ENCODE data around the gene GRID1. TPM values are rescaled to one million over a fixed set of nuclear protein-coding genes. Genes with fewer than 3 reads are reported as not detected.

GRID1 gene
- polyA plus RNA-seq, 1 donor (not counting 4 experiments of a cell fraction or from before 2014, with no cell fraction given): 0.01 TPM

DNA sequence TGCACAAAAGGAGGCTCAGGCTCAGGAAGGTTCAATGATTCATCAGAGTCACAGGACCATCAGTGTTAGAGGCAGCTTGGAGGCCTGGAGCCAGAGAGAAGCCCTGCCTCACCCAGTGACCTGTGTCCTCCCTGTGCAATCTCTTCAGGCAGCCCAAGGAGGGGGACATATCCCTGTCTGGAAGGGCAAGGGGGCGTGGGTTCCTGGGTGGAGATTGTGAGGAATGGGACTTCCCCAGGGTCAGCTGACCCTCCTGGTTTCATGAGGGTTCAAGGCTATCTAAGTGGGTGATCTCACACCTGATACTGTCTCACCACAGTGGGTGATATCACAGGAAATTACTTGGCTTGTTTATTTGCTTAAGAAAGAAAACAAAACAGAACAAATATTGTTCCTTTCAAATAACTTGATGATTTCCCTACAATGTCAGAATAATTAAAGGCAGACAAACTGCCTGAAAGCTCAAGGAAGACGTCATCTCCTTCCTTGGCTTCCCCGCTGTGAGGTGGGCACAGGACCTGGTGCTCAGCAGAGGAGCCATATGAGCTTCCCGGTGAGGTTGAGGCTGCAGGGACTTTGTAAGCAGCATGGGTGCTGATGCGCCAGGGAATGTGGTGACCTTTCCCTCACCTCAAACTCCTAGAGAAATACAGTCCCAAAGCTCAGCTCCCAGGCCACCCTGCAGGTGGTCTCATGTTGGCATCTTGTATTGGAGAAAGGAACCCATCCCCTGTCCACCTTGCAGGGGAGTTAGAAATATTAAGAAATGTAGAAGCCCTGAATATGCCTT lies 763.2 kb downstream of the GRID1 start:
- H3K9me1 ChIP-seq (ENCODE audit: control insufficient read depth, extremely low read depth, insufficient read depth, low read length): no peaks in the 10 kb centered on the region
- no peaks in the 10 kb centered on the region for H3K27me3 ChIP-seq (ENCODE audit: control insufficient read depth, extremely low read depth, insufficient read depth, low read length)
- H3K9me3 ChIP-seq (ENCODE audit: control insufficient read depth, low read depth, low read length): no peaks in the 10 kb centered on the region
- no peak overlapping the region for H3K4me2 ChIP-seq (ENCODE audit: control insufficient read depth, extremely low read depth, insufficient read depth, low read depth, low read length)
- H3K27ac ChIP-seq (ENCODE audit: control insufficient read depth, insufficient read depth, low read length): no peak overlapping the region
- FAIRE-seq (no peak), DNase-seq (ENCODE audit: low read depth, low spot score) (no peak)
- no peaks in the 10 kb centered on the region for H3K36me3 ChIP-seq (ENCODE audit: control insufficient read depth in 2 of 2, extremely low read depth in 1 of 2, insufficient read depth in 2 of 2, low read length in 2 of 2)
- no peaks in the 10 kb centered on the region for H3K79me2 ChIP-seq (ENCODE audit: control insufficient read depth, insufficient read depth, low read length)
- H2AFZ ChIP-seq (ENCODE audit: control insufficient read depth, low read length): no peak overlapping the region
- TF ChIP-seq, protein P1, sequence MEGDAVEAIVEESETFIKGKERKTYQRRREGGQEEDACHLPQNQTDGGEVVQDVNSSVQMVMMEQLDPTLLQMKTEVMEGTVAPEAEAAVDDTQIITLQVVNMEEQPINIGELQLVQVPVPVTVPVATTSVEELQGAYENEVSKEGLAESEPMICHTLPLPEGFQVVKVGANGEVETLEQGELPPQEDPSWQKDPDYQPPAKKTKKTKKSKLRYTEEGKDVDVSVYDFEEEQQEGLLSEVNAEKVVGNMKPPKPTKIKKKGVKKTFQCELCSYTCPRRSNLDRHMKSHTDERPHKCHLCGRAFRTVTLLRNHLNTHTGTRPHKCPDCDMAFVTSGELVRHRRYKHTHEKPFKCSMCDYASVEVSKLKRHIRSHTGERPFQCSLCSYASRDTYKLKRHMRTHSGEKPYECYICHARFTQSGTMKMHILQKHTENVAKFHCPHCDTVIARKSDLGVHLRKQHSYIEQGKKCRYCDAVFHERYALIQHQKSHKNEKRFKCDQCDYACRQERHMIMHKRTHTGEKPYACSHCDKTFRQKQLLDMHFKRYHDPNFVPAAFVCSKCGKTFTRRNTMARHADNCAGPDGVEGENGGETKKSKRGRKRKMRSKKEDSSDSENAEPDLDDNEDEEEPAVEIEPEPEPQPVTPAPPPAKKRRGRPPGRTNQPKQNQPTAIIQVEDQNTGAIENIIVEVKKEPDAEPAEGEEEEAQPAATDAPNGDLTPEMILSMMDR (optimal IDR thresholded peaks at IDR 0.05 in 1 of 3, IDR thresholded peaks at IDR 0.05 in 1 of 3, conservative IDR thresholded peaks at IDR 0.05 in 1 of 3; ENCODE audit: extremely low read depth in 1 of 3, insufficient read depth in 2 of 3, low read length in 3 of 3): no peak
- no peak for TF ChIP-seq EZH2 (IDR thresholded peaks at IDR 0.05; ENCODE audit: low read length)
- no peak overlapping the region for H3K9ac ChIP-seq (ENCODE audit: control insufficient read depth, extremely low read depth, insufficient read depth, low read length)
- dilution Hi-C loops (cut with MboI; ENCODE audit: extremely low pct_ligation_motif_present, low sequenced_read_pairs): no loop called here
- H3K4me1 ChIP-seq (ENCODE audit: control insufficient read depth, extremely low read depth, insufficient read depth, low read length): no peaks in the 10 kb centered on the region
- H4K20me1 ChIP-seq (ENCODE audit: control insufficient read depth, extremely low read depth, insufficient read depth, low read length): no peaks in the 10 kb centered on the region
- no peak overlapping the region for H3K4me3 ChIP-seq (ENCODE audit: control insufficient read depth in 2 of 3, extremely low read depth in 1 of 3, insufficient read depth in 2 of 3, low read depth in 1 of 3, low read length in 3 of 3)

DNA sequence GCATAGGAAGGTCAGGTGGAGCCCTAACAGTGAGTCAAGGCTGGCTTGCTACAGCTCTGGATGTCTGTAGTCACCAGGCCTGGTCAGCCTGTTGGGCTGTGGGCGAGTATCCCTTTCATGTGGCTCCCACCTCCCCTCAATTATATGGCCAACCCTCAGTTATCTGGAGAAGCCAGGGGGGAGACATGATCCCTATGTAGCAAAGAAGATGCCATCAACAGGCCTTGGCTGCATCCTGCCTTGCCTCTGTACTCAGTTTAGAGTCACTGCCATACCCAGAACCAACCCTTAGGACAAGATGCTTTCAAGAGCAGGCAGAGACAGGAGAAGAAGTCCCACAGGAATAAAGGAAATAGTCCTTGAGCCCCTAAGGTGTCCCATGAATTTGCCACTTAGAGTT lies 763.9 kb downstream of the GRID1 start:
- FAIRE-seq: no peak
- dilution Hi-C loops (cut with MboI; ENCODE audit: extremely low pct_ligation_motif_present, low sequenced_read_pairs): no loop called here
- Histone ChIP-seq H3K9me1 (ENCODE audit: control insufficient read depth, extremely low read depth, insufficient read depth, low read length) (no peaks in the 10 kb centered on the region), H3K9ac (ENCODE audit: control insufficient read depth, extremely low read depth, insufficient read depth, low read length) (no peak overlapping the region), H3K27me3 (ENCODE audit: control insufficient read depth, extremely low read depth, insufficient read depth, low read length) (no peaks in the 10 kb centered on the region), H3K9me3 (ENCODE audit: control insufficient read depth, low read depth, low read length) (no peaks in the 10 kb centered on the region), H3K27ac (ENCODE audit: control insufficient read depth, insufficient read depth, low read length) (no peak overlapping the region), H3K4me3 (ENCODE audit: control insufficient read depth in 2 of 3, extremely low read depth in 1 of 3, insufficient read depth in 2 of 3, low read depth in 1 of 3, low read length in 3 of 3) (no peak overlapping the region), H3K79me2 (ENCODE audit: control insufficient read depth, insufficient read depth, low read length) (no peaks in the 10 kb centered on the region), H3K36me3 (ENCODE audit: control insufficient read depth in 2 of 2, extremely low read depth in 1 of 2, insufficient read depth in 2 of 2, low read length in 2 of 2) (no peaks in the 10 kb centered on the region), H3K4me1 (ENCODE audit: control insufficient read depth, extremely low read depth, insufficient read depth, low read length) (no peaks in the 10 kb centered on the region), H3K4me2 (ENCODE audit: control insufficient read depth, extremely low read depth, insufficient read depth, low read depth, low read length) (no peak overlapping the region), H4K20me1 (ENCODE audit: control insufficient read depth, extremely low read depth, insufficient read depth, low read length) (no peaks in the 10 kb centered on the region), H2AFZ (ENCODE audit: control insufficient read depth, low read length) (no peak overlapping the region)
- no peak for TF ChIP-seq EZH2 (IDR thresholded peaks at IDR 0.05; ENCODE audit: low read length)
- TF ChIP-seq, protein P1 (optimal IDR thresholded peaks at IDR 0.05 in 1 of 3, IDR thresholded peaks at IDR 0.05 in 1 of 3, conservative IDR thresholded peaks at IDR 0.05 in 1 of 3; ENCODE audit: extremely low read depth in 1 of 3, insufficient read depth in 2 of 3, low read length in 3 of 3): no peak
- DNase-seq (ENCODE audit: low read depth, low spot score): no peak
